Stimulated activated CD4-positive, alpha-beta T cell treated with anti-CD3 and anti-CD28 coated beads, TNF-alpha, amount 100 ng/mL, for 48 hours (primary cell): ENCODE results near the gene WDR88.
"Not testable (repeated sequence)": the region's sequence is repeated elsewhere in the genome, so short reads cannot be mapped to it uniquely, and the experiment has no call there.

Experiments
- DNase-seq, 3 donors: peaks; one replicate each; pipeline ENCODE4 v3.0.0-alpha.2; 2020; ENCODE audit warnings: low read depth in 3 of 3

Gene WDR88

GRCh38 chr19:33171222-33171795 is 39.4 kb downstream of the WDR88 start:
- no peak for DNase-seq

GRCh38 chr19:33171916-33172359 is 40.0 kb downstream of the WDR88 start:
- DNase-seq = no peak

- DNase-seq = no peak
Measured at GRCh38 chr19:33174186-33174585, 42.3 kb downstream of the WDR88 start.

GRCh38 chr19:33175156-33175782 is 43.4 kb downstream of the WDR88 start:
- no peak for DNase-seq

- DNase-seq = peak in 1 of 3 donors; percentile 27
Measured at GRCh38 chr19:33175886-33176669, 44.2 kb downstream of the WDR88 start.

- DNase-seq = peak; percentile 94 to 97 (median 94)
Measured at GRCh38 chr19:33176670-33177416, 44.9 kb downstream of the WDR88 start.

- no peak for DNase-seq
Measured at GRCh38 chr19:33177417-33177979, 45.6 kb downstream of the WDR88 start.

- no peak for DNase-seq
Measured at GRCh38 chr19:33186431-33187182, 54.7 kb downstream of the WDR88 start.

- no peak for DNase-seq
Measured at GRCh38 chr19:33187183-33187540, 55.2 kb downstream of the WDR88 start.

GRCh38 chr19:33189453-33189852 is 57.5 kb downstream of the WDR88 start:
- no peak for DNase-seq

GRCh38 chr19:33191092-33191491 is 59.2 kb downstream of the WDR88 start:
- DNase-seq = not testable (repeated sequence)

GRCh38 chr19:33191501-33191900 is 59.6 kb downstream of the WDR88 start:
- no peak for DNase-seq

- DNase-seq = no peak
Measured at GRCh38 chr19:33192010-33192409, 60.1 kb downstream of the WDR88 start.

- no peak for DNase-seq
Measured at GRCh38 chr19:33193269-33193864, 61.5 kb downstream of the WDR88 start.

- DNase-seq = no peak
Measured at GRCh38 chr19:33193865-33194362, 62.0 kb downstream of the WDR88 start, which contains the start of gene LRP3. Gene LRP3 (plus strand): TSS chr19:33194330. CDS start chr19:33194786, 456 bp downstream.

- no peak for DNase-seq
Measured at GRCh38 chr19:33194532-33194885, 62.6 kb downstream of the WDR88 start.

- no peak for DNase-seq
Measured at GRCh38 chr19:33194886-33195644, 63.2 kb downstream of the WDR88 start.

- no peak for DNase-seq
Measured at GRCh38 chr19:33195645-33196347, 63.9 kb downstream of the WDR88 start.
